Ishikawa (cell line): ENCODE results near the gene SLC5A12.

Experiments used
- CEBPB ChIP-seq: IDR thresholded peaks from 2 replicates; pipeline ENCODE4 v1.6.1; 2012
- CREB1 ChIP-seq: IDR thresholded peaks from 2 replicates; pipeline ENCODE4 v1.6.1; 2012; ENCODE audit warnings: low read depth
- EGR1 ChIP-seq: IDR thresholded peaks from 2 replicates; pipeline ENCODE4 v1.6.1; 2012
- EP300 ChIP-seq: IDR thresholded peaks from 2 replicates; pipeline ENCODE4 v1.6.1; 2012; ENCODE audit warnings: borderline replicate concordance
- FOXM1 ChIP-seq: IDR thresholded peaks from 2 replicates; pipeline ENCODE4 v1.6.1; 2012; ENCODE audit warnings: low read depth, borderline replicate concordance
- MAX ChIP-seq: IDR thresholded peaks from 2 replicates; pipeline ENCODE4 v1.6.1; 2012
- NFIC ChIP-seq: IDR thresholded peaks from 2 replicates; pipeline ENCODE4 v1.6.1; 2012
- RAD21 ChIP-seq: IDR thresholded peaks from 2 replicates; pipeline ENCODE4 v1.6.1; 2012; ENCODE audit warnings: low read depth
- REST ChIP-seq: IDR thresholded peaks from 2 replicates; pipeline ENCODE4 v1.6.1; 2012; ENCODE audit warnings: low read depth, mild to moderate bottlenecking
- TAF1 ChIP-seq: IDR thresholded peaks from 2 replicates; pipeline ENCODE4 v1.6.1; 2012; ENCODE audit warnings: low read depth, mild to moderate bottlenecking
- TCF12 ChIP-seq: IDR thresholded peaks from 2 replicates; pipeline ENCODE4 v1.6.1; 2012; ENCODE audit warnings: low read depth
- TEAD4 ChIP-seq: IDR thresholded peaks from 2 replicates; pipeline ENCODE4 v1.6.1; 2012
- USF1 ChIP-seq: IDR thresholded peaks from 2 replicates; pipeline ENCODE4 v1.6.1; 2012
- YY1 ChIP-seq: IDR thresholded peaks from 2 replicates; pipeline ENCODE4 v1.6.1; 2012; ENCODE audit warnings: low read depth
- ZBTB7A ChIP-seq: IDR thresholded peaks from 2 replicates; pipeline ENCODE4 v1.6.1; 2012; ENCODE audit warnings: low read depth

SLC5A12 gene

GRCh38 chr11:26708736-26709456 is 13.0 kb downstream of the SLC5A12 start:
- TF ChIP-seq REST, result no peak

- TF ChIP-seq NFIC (no peak), TAF1 (no peak), MAX (no peak), USF1 (no peak), TEAD4 (no peak), ZBTB7A (no peak), YY1 (no peak), EP300 (no peak), REST (no peak), TCF12 (no peak), CREB1 (no peak), EGR1 (no peak), CEBPB (no peak), RAD21 (no peak), FOXM1 (no peak)
Observed at GRCh38 chr11:26706181-26706580, 15.7 kb downstream of the SLC5A12 start.

- no peak for TF ChIP-seq MAX
- TF ChIP-seq CEBPB, result no peak
- no peak for TF ChIP-seq NFIC
- TF ChIP-seq CREB1, result no peak
- no peak for TF ChIP-seq TCF12
- no peak for TF ChIP-seq EGR1
- TF ChIP-seq EP300, result no peak
Observed at GRCh38 chr11:26704249-26704648, 17.6 kb downstream of the SLC5A12 start.

- TF ChIP-seq EP300, result no peak
- TF ChIP-seq TEAD4, result no peak
- TF ChIP-seq RAD21, result no peak
- no peak for TF ChIP-seq EGR1
- no peak for TF ChIP-seq REST
- TF ChIP-seq NFIC, result no peak
- no peak for TF ChIP-seq MAX
- no peak for TF ChIP-seq FOXM1
- no peak for TF ChIP-seq TCF12
- no peak for TF ChIP-seq CREB1
- no peak for TF ChIP-seq USF1
- TF ChIP-seq CEBPB, result no peak
- TF ChIP-seq ZBTB7A, result no peak
- no peak for TF ChIP-seq YY1
Observed at GRCh38 chr11:26703411-26704191, 18.3 kb downstream of the SLC5A12 start.
